Naive thymus-derived CD4-positive, alpha-beta T cell (primary cell): ENCODE results near the gene C5orf34. TPM values are rescaled to one million over a fixed set of nuclear protein-coding genes. Genes with fewer than 3 reads are reported as not detected.

Experiments used
- ATAC-seq: fragments of 150-1000 bp; cut with Tn5 transposase; 2 replicates; pipeline ENCODE4 v1.10.0; 2021; ENCODE audit warnings: mild to moderate bottlenecking, moderate library complexity
- CTCF ChIA-PET: fragments of 350-600 bp; sonication (Branson Sonifier 250); formaldehyde crosslinking; loops from one replicate; lab custom pipeline; 2021; ENCODE audit warnings: antibody characterized with exemption; lab: Charles Lee
- POLR2A ChIA-PET: fragments of 350-600 bp; sonication (Branson Sonifier 250); formaldehyde crosslinking; loops from one replicate; lab custom pipeline; 2021; ENCODE audit warnings: antibody characterized with exemption, inconsistent platforms; lab: Charles Lee
- DNase-seq, 9 donors: peaks; one replicate each; pipeline versions ENCODE4 v3.0.0 to v3.0.0-alpha.2; 2020 to 2022; ENCODE audit warnings: mixed read lengths in 1 of 9
- H3K27ac ChIP-seq: one replicate; pipeline ENCODE4 v1.7.0; 2013; ENCODE audit warnings: mild to moderate bottlenecking, low read depth, low read length, moderate library complexity
- H3K27me3 ChIP-seq, 2 donors: one replicate each; pipeline ENCODE4 v1.7.0; 2013; ENCODE audit warnings: low read length in 2 of 2, mild to moderate bottlenecking in 2 of 2, moderate library complexity in 2 of 2; ENCODE audit not compliant: control insufficient read depth in 2 of 2, insufficient read depth in 2 of 2
- H3K36me3 ChIP-seq, 3 experiments: 1 replicate in 2 of 3; 2 replicates in 1 of 3; pipeline ENCODE4 v1.7.0; 2013; ENCODE audit warnings: low read length in 3 of 3, mild to moderate bottlenecking in 3 of 3, moderate library complexity in 1 of 3; ENCODE audit not compliant: insufficient read depth in 3 of 3, control insufficient read depth in 2 of 3
- H3K4me1 ChIP-seq, 2 donors: one replicate each; pipeline ENCODE4 v1.7.0; 2013; ENCODE audit warnings: low read length in 2 of 2, mild to moderate bottlenecking in 2 of 2, moderate library complexity in 1 of 2; ENCODE audit not compliant: control insufficient read depth in 2 of 2, insufficient read depth in 2 of 2
- H3K4me3 ChIP-seq: 2 replicates; pipeline ENCODE4 v1.7.0; 2013; ENCODE audit warnings: mild to moderate bottlenecking, low read length
- H3K9me3 ChIP-seq, 3 experiments: 1 replicate in 2 of 3; 2 replicates in 1 of 3; pipeline ENCODE4 v1.7.0; 2013; ENCODE audit warnings: low read length in 3 of 3; ENCODE audit not compliant: control insufficient read depth in 2 of 3
- H3K27ac Mint-ChIP-seq, 9 donors: one replicate each; pipeline ENCODE4 v1.8.0; 2020 to 2022; ENCODE audit warnings: mixed read lengths in 9 of 9, mild to moderate bottlenecking in 8 of 9, moderate library complexity in 5 of 9, inconsistent platforms in 2 of 9
- H3K27me3 Mint-ChIP-seq, 5 donors: one replicate each; pipeline ENCODE4 v1.8.0; 2021 to 2022; ENCODE audit warnings: mixed read lengths in 5 of 5, mild to moderate bottlenecking in 1 of 5
- H3K36me3 Mint-ChIP-seq, 5 donors: one replicate each; pipeline ENCODE4 v1.8.0; 2020 to 2022; ENCODE audit warnings: mixed read lengths in 5 of 5, mild to moderate bottlenecking in 3 of 5, inconsistent platforms in 1 of 5
- H3K4me1 Mint-ChIP-seq, 7 donors: one replicate each; pipeline ENCODE4 v1.8.0; 2020 to 2022; ENCODE audit warnings: mixed read lengths in 7 of 7, mild to moderate bottlenecking in 3 of 7, inconsistent platforms in 1 of 7
- H3K4me3 Mint-ChIP-seq, 10 donors: one replicate each; pipeline ENCODE4 v1.8.0; 2020 to 2022; ENCODE audit warnings: mild to moderate bottlenecking in 10 of 10, mixed read lengths in 10 of 10, moderate library complexity in 6 of 10, inconsistent platforms in 2 of 10
- H3K9me3 Mint-ChIP-seq, 11 donors: one replicate each; pipeline ENCODE4 v1.8.0; 2020 to 2022; ENCODE audit warnings: mixed read lengths in 11 of 11, mild to moderate bottlenecking in 4 of 11, inconsistent platforms in 1 of 11, moderate library complexity in 1 of 11
- intact Hi-C, 2 donors: fragments of 100-400 bp; cut with micrococcal nuclease; formaldehyde crosslinking; loops; one replicate each; pipeline ENCODE4 v1.15.1; 2023
- polyA plus RNA-seq, 2 donors: library from polyadenylated mRNA; unstranded; fragments of 300-500 nt; fragmentation: Illumina TruSeq; gene quantifications; one replicate each; pipeline ENCODE4 v1.2.3, GENCODE V29; 2021
- total RNA-seq, 6 experiments: library from RNA in 5 of 6; stranded (reverse) in 5 of 6; gene quantifications; 1 replicate in 5 of 6; 2 replicates in 1 of 6; pipeline ENCODE4 v1.2.3 and lab custom pipeline; 2021 to 2026

C5orf34 gene
- total and polyA plus RNA-seq, 7 experiments from 2014 or later, result 0.77 to 5.2 (median 1.5) TPM

DNA sequence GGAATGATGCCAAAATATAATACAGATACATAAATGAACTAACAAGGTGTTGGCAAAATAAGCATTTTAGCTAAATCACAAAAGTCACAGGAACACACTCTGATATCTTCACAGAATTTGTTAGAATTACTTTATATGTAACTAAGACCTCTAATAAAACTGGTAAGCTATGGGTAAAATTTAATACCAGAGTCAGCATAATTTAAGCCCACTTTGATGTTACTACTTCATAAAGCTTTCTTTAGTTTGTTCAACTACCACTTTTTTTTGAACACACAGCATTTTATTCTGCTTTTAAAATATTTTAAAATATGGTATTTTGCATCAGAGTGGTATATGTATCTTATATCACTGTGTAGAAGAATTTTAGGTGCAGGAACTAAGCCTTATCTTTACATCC is 22.0 kb upstream of the C5orf34 start:
- H3K27ac ChIP-seq, result no peak overlapping the region
- no peak for ATAC-seq
- no peaks in the 10 kb centered on the region for H3K27me3 Mint-ChIP-seq
- H3K4me1 Mint-ChIP-seq, result peaks cover 0 to 21% (median 14%) of the 10 kb centered on the region in 7 donors
- no peak overlapping the region for H3K4me3 Mint-ChIP-seq
- no peaks in the 10 kb centered on the region for H3K4me1 ChIP-seq
- no peaks in the 10 kb centered on the region for H3K27me3 ChIP-seq
- CTCF ChIA-PET, result no interaction called here
- no peak for DNase-seq
- H3K36me3 Mint-ChIP-seq, result peaks cover 18 to 54% (median 35%) of the 10 kb centered on the region in 5 donors
- POLR2A ChIA-PET, result no interaction called here
- peaks cover 21 to 60% (median 25%) of the 10 kb centered on the region in 3 experiments for H3K36me3 ChIP-seq
- H3K9me3 Mint-ChIP-seq, result no peaks in the 10 kb centered on the region
- H3K9me3 ChIP-seq, result no peaks in the 10 kb centered on the region
- intact Hi-C loops, result no loop called here
- no peak overlapping the region for H3K27ac Mint-ChIP-seq
- H3K4me3 ChIP-seq, result no peak overlapping the region

DNA sequence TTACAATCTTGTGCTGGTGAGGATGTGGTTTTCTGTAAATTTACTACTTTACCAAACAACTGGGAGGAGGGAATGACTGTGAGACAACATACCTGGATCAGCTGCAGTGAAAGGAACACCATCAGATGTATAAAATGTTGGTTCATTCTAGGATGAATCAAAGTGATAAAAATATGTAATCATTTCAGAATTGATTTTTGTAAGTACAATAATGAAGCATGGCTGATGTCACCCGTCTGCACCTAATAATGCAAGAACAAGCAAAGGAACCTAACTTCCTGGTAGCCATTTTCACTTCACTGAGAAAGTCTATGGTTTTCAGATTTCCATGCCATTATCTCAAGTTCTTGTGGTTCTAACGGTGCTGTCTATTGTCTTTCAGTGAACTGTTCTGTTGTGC is 18.7 kb upstream of the C5orf34 start:
- H3K4me3 ChIP-seq, result no peak overlapping the region
- DNase-seq (no peak), ATAC-seq (no peak)
- Mint-ChIP-seq H3K27ac (peak overlapping the region in 7 of 9 donors; percentile 7 to 79 (median 34)), H3K4me3 (peak overlapping the region in 1 of 10 donors; percentile 4), H3K4me1 (peaks cover 0 to 21% (median 14%) of the 10 kb centered on the region in 7 donors), H3K36me3 (peaks cover 15 to 61% (median 39%) of the 10 kb centered on the region in 5 donors), H3K27me3 (no peaks in the 10 kb centered on the region), H3K9me3 (no peaks in the 10 kb centered on the region)
- ChIA-PET CTCF (interaction anchor here (0.7 to 1.0 kb wide), 2 partner anchors 17 to 625 kb away, joined by 3 to 6 read pairs; no protein-coding TSS in a partner anchor), POLR2A (interaction anchor here (0.6 to 1.3 kb wide), 2 partner anchors 16 to 49 kb away, joined by 3 to 4 read pairs; no protein-coding TSS in a partner anchor)
- H3K27me3 ChIP-seq, result no peaks in the 10 kb centered on the region
- no peak overlapping the region for H3K27ac ChIP-seq
- H3K9me3 ChIP-seq, result no peaks in the 10 kb centered on the region
- H3K4me1 ChIP-seq, result no peaks in the 10 kb centered on the region
- peaks cover 22 to 71% (median 25%) of the 10 kb centered on the region in 3 experiments for H3K36me3 ChIP-seq
- intact Hi-C loops, result no loop called here

DNA sequence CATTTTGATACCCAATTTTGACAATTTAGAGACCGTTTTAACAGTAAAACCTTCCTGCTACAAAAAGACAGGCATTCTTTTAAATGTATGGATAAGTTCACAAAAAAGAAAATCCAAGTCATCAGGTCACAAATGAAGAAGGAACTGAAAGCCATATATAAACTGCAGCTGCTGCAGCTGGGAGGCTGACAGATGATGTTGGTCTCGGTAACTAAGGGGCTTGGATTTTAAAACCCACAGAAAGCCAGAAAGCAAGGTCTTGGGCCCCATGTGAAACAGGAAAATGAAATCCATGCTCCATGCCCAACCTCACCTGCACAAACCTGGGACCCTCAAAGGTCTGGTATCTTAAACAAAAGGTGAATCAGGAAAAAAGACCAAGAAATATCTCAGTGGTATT is 15.7 kb upstream of the C5orf34 start:
- Mint-ChIP-seq H3K9me3 (no peaks in the 10 kb centered on the region), H3K4me3 (no peak overlapping the region), H3K27me3 (no peaks in the 10 kb centered on the region), H3K27ac (no peak overlapping the region), H3K4me1 (peaks cover 0 to 18% (median 11%) of the 10 kb centered on the region in 7 donors), H3K36me3 (peaks cover 10 to 65% (median 46%) of the 10 kb centered on the region in 5 donors)
- Histone ChIP-seq H3K27ac (no peak overlapping the region), H3K4me1 (no peaks in the 10 kb centered on the region), H3K27me3 (no peaks in the 10 kb centered on the region), H3K9me3 (no peaks in the 10 kb centered on the region), H3K4me3 (no peak overlapping the region), H3K36me3 (peaks cover 21 to 67% (median 23%) of the 10 kb centered on the region in 3 experiments)
- ATAC-seq, result no peak
- POLR2A ChIA-PET, result no interaction called here
- CTCF ChIA-PET, result no interaction called here
- DNase-seq, result no peak
- intact Hi-C loops, result no loop called here

DNA sequence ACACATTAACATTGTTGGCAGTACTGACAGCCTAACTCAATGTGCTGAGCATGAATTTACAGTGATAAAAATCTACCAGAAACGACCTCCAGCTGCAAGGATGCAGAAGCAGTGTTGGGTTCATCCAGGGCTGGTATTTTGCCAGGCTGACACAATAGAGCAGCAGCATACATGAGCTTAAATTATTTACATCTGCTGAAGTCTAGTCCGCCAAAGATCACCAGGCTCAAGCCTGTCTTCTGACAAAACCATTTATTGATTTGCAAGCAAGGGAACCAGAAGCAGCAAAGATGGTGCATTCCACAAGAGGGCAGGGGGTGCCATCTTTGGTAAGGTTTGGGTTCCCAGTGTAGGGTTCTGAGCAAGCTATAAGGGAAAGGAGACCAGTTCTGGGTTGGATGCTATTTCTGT is 8.7 kb upstream of the C5orf34 start:
- no peaks in the 10 kb centered on the region for H3K27me3 Mint-ChIP-seq
- Histone ChIP-seq H3K9me3 (no peaks in the 10 kb centered on the region), H3K27ac (no peak overlapping the region), H3K4me3 (no peak overlapping the region), H3K27me3 (no peaks in the 10 kb centered on the region), H3K4me1 (no peaks in the 10 kb centered on the region), H3K36me3 (peaks cover 4 to 28% (median 5%) of the 10 kb centered on the region in 3 experiments)
- H3K27ac Mint-ChIP-seq, result no peak overlapping the region
- DNase-seq, result no peak
- intact Hi-C loops, result no loop called here
- peaks cover 0 to 51% (median 39%) of the 10 kb centered on the region in 5 donors for H3K36me3 Mint-ChIP-seq
- ATAC-seq, result no peak
- ChIA-PET POLR2A (interaction anchor here (0.9 kb wide), 1 partner anchor 218 kb away, joined by 3 read pairs; no protein-coding TSS in a partner anchor), CTCF (no interaction called here)
- H3K9me3 Mint-ChIP-seq, result no peaks in the 10 kb centered on the region
- H3K4me3 Mint-ChIP-seq, result no peak overlapping the region
- H3K4me1 Mint-ChIP-seq, result no peaks in the 10 kb centered on the region

DNA sequence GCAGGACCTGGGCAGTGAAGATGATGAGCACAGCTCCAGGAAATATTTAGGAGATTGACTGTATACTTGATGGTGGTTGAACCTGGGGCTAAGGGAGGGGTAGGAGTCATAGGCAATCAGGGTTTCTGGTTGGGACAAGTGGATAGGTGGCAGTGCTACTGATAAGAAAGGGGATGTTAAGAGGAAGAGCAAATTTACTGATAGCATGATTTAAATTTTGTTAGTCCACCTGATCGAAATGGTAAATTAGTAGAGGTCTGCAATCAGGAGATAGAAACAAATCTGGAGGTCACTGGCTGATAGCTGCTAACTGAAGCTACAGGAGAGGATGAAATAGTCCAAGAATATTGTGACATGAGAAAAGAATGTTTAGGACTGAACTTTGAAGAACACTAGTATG is 5.7 kb upstream of the C5orf34 start:
- intact Hi-C loops, result no loop called here
- ChIA-PET CTCF (interaction anchor here (0.6 kb wide), 1 partner anchor 45 kb away, joined by 3 read pairs; no protein-coding TSS in a partner anchor), POLR2A (interaction anchor here (0.9 kb wide), 1 partner anchor 8 kb away, joined by 3 read pairs; no protein-coding TSS in a partner anchor)
- Histone ChIP-seq H3K27ac (no peak overlapping the region), H3K4me3 (no peak overlapping the region), H3K9me3 (no peaks in the 10 kb centered on the region), H3K36me3 (peaks cover 0 to 14% (median under 1%) of the 10 kb centered on the region in 3 experiments), H3K4me1 (peaks cover 0 to 1% of the 10 kb centered on the region in 2 donors), H3K27me3 (no peaks in the 10 kb centered on the region)
- H3K9me3 Mint-ChIP-seq, result no peaks in the 10 kb centered on the region
- peaks cover 0 to 35% (median 27%) of the 10 kb centered on the region in 5 donors for H3K36me3 Mint-ChIP-seq
- ATAC-seq (no peak), DNase-seq (no peak)
- H3K4me3 Mint-ChIP-seq, result no peak overlapping the region
- H3K27ac Mint-ChIP-seq, result peak overlapping the region in 2 of 9 donors; percentile 1 to 43
- H3K27me3 Mint-ChIP-seq, result no peaks in the 10 kb centered on the region
- peaks cover under 1 to 11% (median 6%) of the 10 kb centered on the region in 7 donors for H3K4me1 Mint-ChIP-seq

DNA sequence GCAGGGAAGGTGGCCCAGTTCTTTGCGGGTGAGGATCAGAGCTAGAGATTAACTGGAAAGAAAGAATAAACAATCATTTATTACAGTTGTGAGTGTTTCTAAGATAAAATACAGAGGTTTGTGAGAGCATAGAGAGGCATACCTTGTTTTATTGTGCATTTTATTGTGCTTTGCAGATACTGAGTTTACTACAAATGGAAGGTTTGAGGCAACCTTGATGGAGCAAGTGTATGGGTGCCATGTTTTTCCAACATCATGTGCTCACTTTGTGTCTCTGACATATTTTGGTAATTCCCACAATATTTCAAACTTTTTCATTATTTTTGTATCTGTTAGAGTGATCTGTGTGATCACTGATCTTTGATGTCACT is 715 bp upstream of the C5orf34 start:
- H3K36me3 Mint-ChIP-seq, result peaks cover 0 to 13% (median 8%) of the 10 kb centered on the region in 5 donors
- H3K4me1 ChIP-seq, result peaks cover 8 to 14% of the 10 kb centered on the region in 2 donors
- intact Hi-C loops, result loop anchor here (1.0 to 2.0 kb wide), 8 partner anchors 15 to 394 kb away; partner anchors contain the start of genes HMGCS1 (in 2 of the 2), NNT (in 2 of the 2) and PAIP1 (in 1 of the 2)
- ChIA-PET CTCF (interaction anchor here (0.6 to 2.1 kb wide), 3 partner anchors 30 to 410 kb away, joined by 3 to 10 read pairs (median 3); partner anchors contain the start of gene TMEM267), POLR2A (interaction anchor here (0.8 to 4.3 kb wide), 7 partner anchors 9 to 508 kb away, joined by 3 to 81 read pairs (median 5); partner anchors contain the start of genes HMGCS1 and TMEM267)
- ATAC-seq, result no peak
- peak overlapping the region; percentile 81 for H3K27ac ChIP-seq
- H3K9me3 ChIP-seq, result no peaks in the 10 kb centered on the region
- peak overlapping the region; percentile 90 to 98 (median 95) for H3K27ac Mint-ChIP-seq
- no peaks in the 10 kb centered on the region for H3K36me3 ChIP-seq
- H3K27me3 Mint-ChIP-seq, result no peaks in the 10 kb centered on the region
- peak overlapping the region; percentile 90 to 97 (median 94) for H3K4me3 Mint-ChIP-seq
- no peaks in the 10 kb centered on the region for H3K27me3 ChIP-seq
- peaks cover 15 to 42% (median 36%) of the 10 kb centered on the region in 7 donors for H3K4me1 Mint-ChIP-seq
- H3K4me3 ChIP-seq, result peak overlapping the region; percentile 84
- DNase-seq, result no peak
- no peaks in the 10 kb centered on the region for H3K9me3 Mint-ChIP-seq
